GM19463 (cell line): ENCODE data around the gene CHMP4A.
"Not testable (repeated sequence)": the region's sequence is repeated elsewhere in the genome, so short reads cannot be mapped to it uniquely, and the experiment has no call there.

ENCODE experiments used
- ATAC-seq: cut with Tn5 transposase; IDR thresholded peaks from one replicate; pipeline ENCODE4 v1.9.1; 2021; ENCODE audit warnings: mild to moderate bottlenecking, moderate library complexity; ENCODE audit not compliant: unreplicated experiment

The CHMP4A gene

DNA sequence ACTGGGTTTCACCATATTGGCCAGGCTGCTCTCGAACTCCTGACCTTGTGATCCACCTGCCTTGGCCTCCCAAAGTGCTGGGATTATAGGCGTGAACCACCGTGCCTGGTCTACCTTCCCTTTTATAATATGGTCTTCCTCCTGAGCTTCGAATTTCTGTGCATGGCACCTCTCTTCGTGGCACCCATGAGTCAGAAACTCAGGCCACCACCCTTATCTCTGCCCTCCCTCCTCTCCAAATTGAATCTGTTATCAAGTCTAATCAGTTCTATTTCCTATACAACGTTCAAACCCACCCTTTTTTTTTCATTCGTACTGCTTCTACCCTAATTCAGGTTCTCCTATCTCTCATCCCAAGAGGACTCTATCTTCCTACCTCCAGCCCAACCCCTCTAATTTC is 34.1 kb upstream of the CHMP4A start:
- no peak for ATAC-seq

GRCh38 chr14:24246765-24247212 is 33.5 kb upstream of the CHMP4A start:
- no peak for ATAC-seq

- not testable (repeated sequence) for ATAC-seq
Measured at GRCh38 chr14:24245350-24245749, 32.1 kb upstream of the CHMP4A start.

DNA sequence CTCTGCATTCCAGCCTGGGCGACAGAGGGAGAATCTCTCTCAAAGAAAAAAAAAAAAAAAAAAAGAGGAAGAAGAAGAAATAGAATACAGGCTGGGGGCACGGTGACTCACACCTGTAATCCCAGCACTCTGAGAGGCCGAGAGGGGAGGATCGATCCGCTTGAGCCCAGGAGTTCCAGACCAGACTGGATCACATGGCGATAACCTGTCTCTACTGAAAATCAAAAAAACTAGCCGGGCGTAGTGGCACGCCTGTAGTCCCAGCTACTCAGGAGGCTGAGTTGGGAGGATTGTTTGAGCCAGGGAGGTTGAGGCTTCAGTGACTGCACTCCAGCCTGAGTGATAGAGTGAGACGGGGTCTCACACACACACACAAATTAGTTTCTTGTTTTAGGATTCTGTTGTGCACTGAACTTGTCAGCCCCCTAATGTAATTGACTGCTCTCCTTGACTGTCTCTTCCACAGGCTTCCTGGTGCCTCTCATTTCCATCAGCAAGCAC is 30.1 kb upstream of the CHMP4A start:
- no peak for ATAC-seq

DNA sequence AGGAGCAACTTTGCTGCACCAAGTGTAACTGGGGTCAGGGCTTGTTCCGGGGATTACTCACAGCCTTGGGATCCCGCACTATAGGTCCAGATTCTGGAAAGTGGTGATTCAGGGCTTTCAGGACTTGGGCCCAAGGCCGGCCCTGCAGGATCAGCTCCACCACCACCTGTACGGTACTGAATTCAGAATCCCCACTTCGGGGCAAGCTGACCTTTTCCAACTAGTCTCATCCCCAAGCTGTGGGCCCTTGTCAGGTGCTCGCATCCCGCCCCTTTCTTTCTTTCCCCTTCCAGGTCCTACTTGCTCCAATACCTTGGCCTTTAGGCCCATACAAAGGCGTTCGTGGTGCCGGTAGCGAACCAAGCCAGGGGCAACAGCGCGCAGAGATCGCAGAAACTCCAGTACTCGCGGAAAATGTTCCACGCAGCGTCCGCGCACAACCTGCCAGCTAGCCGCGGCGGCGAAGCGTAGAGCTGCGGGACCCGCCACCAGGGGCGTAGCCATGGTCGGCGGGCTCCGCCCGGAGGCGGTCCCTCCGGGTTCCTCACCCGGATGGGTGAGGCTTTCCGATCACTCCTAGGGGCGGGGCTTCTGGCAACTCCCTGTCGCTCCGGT is 28.6 kb upstream of the CHMP4A start:
- peak; percentile 76 for ATAC-seq

GRCh38 chr14:24240110-24240918 is 27.0 kb upstream of the CHMP4A start:
- ATAC-seq: no peak

DNA sequence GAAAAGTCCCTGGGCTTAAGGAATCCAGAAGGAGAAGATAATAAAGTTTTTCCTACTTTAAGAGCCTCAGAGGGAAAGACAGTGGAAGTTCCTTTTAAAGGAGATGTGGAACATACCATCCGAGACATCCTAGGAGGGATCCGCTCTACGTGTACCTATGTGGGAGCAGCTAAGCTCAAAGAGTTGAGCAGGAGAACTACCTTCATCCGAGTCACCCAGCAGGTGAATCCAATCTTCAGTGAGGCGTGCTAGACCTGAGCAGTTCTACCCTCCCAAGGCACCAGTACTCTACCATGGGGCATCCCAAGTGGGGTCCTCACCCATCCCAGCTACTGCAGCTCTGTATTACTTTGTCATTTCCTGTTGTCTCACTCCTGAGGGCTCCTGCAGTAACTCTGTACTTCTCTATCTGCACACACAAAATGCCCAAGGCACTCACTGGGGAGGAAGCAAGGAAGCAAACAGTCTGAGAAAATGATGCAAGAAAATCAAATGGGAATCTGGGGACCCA is 25.3 kb upstream of the CHMP4A start:
- no peak for ATAC-seq

DNA sequence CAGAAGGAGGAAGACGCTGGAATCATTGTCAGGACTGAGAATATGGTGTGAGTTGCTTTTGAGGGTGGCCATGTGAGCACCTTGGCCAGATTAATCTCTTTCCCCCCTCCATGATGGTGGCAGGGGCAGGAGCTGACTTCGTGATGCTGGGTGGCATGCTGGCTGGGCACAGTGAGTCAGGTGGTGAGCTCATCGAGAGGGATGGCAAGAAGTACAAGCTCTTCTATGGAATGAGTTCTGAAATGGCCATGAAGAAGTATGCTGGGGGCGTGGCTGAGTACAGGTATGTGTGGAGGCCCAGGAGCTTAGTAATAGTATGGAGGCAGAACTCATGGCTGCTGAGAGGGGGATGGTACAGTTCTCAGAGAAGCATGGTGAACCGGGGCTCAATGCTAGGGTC is 24.8 kb upstream of the CHMP4A start:
- ATAC-seq: no peak

GRCh38 chr14:24237463-24237955 is 24.2 kb upstream of the CHMP4A start:
- ATAC-seq: no peak

GRCh38 chr14:24236689-24237462 is 23.6 kb upstream of the CHMP4A start:
- no peak for ATAC-seq

GRCh38 chr14:24235804-24236688 is 22.8 kb upstream of the CHMP4A start:
- no peak for ATAC-seq

- ATAC-seq: no peak
Measured at GRCh38 chr14:24234095-24235005, 21.1 kb upstream of the CHMP4A start.

GRCh38 chr14:24233538-24233866 is 20.2 kb upstream of the CHMP4A start:
- ATAC-seq: no peak

- ATAC-seq: peak; percentile 55
Measured at GRCh38 chr14:24232645-24233537, 19.6 kb upstream of the CHMP4A start, which contains the start of gene GMPR2. GMPR2 (plus strand) TSS chr14:24232929; CDS start chr14:24233254, 325 bp downstream.

DNA sequence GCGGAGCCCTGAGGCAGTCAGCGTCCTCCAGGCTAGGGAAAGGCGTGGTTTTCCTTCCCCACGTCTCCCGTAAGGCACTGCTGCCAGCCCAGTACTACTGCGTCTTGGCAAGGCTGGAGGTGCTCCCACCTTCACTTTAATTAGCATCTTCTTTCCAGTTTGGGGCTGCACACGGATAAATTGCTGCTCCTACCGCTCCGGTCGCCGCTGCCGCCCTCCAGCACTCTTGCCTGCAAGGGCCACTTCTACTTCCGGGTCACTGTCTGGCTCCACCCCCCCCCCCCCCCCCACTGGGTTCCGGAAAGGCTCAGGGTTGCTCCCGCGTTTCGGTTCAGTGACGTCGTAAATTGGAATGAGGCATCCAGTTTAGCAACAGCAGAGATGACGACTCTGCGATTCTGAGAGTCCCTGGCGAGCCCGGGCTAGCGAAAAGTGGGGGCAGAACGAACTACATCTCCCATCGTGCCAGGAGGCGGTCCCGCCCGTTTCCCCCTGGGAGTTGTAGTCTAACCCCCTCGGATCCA is 18.9 kb upstream of the CHMP4A start, which contains the start of gene NEDD8:
TSS of gene NEDD8 (minus strand) at position 247 of the 524 bp plus-strand sequence. CDS start at position 147, 100 bp downstream.
- ATAC-seq: peak; percentile 82

GRCh38 chr14:24231263-24232120 is 18.2 kb upstream of the CHMP4A start:
- no peak for ATAC-seq

DNA sequence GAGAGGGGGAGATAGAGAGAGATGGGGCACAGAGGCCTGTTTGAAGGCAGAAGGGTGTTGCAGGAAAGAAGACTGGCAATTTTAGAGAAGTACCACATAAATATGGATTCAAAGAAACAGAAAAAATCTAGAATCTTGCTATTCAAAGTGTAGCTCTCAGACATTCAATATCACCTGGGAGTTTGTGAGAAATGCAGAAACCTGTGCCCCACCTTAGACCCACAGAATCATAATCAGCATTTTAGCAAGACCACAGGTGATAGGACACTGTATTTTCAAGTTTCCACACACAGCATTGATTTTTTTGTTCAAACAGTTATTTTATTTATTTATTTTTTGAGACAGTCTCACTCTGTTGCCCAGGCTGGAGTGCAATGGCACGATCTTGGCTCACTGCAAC is 15.6 kb upstream of the CHMP4A start:
- ATAC-seq: no peak
